Stimulated activated CD4-positive, alpha-beta T cell treated with anti-CD3 and anti-CD28 coated beads, Interleukin-15, amount 100 ng/mL, for 48 hours (primary cell): ENCODE results near the gene USF1.
"Not testable (repeated sequence)": the region's sequence is repeated elsewhere in the genome, so short reads cannot be mapped to it uniquely, and the experiment has no call there.

ENCODE experiments used
- DNase-seq, 2 donors: peaks; one replicate each; pipeline ENCODE4 v3.0.0-alpha.2; 2020; ENCODE audit warnings: low read depth in 2 of 2

USF1 gene

DNA sequence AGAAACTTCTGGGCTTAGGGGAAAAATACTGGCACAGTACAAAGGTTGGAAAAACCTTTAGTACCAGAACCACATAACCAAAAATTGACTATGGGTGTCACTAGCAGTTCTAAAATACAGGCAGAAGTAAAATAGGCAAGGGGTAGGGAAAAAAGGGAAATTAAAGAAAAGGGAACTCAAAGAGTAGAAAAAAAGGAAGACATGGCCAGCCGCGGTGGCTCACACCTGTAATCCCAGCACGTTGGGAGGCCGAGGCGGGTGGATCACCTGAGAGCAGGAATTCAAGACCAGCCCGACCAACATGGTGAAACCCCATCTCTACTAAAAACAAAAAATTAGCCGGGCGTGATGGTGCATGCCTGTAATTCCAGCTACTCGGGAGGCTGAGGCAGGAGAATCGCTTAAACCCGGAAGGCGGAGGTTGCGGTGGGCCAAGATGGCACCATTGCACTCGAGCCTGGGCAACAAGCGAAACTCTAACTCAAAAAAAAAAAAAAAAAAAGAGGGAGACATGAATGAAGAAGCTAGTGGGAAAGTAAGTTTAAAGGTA is 26.6 kb downstream of the USF1 start:
- DNase-seq, result not testable (repeated sequence)

- DNase-seq, result no peak
Observed at GRCh38 chr1:161018631-161018930, 27.2 kb downstream of the USF1 start.

DNA sequence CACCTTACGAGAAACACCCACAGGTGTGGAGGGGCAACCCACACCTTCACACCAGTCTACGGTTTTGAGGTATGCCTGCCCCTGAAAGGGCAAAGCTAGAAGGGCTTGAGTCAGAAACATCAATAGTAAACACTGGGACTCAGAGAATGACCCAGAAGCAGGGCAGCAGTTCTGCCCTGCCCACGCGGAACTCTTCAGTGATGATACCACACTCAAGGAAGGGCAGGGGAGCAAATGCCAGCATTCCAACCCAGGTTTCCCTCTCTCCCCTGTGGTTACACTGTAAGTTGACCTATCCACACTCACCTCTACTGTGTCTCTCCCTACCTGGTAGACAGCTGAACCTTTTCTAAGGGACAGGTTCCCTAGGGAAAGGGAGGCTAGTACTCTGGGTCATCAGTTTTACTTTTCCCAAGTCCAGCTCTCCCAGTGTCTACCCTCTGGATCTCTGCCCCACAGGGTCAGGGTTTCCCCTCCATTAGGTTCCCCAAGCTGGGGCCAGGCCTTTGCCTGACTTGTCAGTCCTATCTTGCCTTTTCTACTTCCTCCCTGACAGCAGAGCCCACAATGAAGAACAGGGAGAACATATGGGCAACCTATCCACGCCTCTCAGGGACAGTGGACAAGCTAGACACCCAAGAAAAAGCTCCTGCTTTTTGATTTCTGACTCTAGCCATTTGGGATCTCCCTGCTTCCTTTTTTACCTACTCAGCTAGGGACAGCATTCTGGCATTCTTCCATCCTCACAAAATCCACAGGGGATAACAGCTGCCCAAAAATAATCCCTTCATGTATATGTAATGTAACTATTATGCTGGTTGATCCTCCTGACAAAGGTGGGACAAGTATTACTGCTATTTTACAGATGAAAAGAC is 27.8 kb downstream of the USF1 start:
- DNase-seq, result no peak

DNA sequence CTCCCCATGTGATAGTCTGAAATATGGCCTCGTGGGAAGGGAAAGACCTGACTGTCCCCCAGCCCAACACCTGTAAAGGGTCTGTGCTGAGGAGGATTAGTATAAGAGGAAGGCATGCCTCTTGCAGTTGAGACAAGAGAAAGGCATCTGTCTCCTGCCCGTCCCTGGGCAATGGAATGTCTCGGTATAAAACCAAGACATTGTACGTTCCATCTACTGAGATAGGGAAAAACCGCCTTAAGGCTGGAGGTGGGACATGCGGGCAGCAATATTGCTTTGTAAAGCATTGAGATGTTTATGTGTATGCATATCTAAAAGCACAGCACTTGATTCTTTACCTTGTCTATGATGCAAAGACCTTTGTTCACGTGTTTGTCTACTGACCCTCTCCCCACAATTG is 28.6 kb downstream of the USF1 start:
- DNase-seq, result not testable (repeated sequence)

DNA sequence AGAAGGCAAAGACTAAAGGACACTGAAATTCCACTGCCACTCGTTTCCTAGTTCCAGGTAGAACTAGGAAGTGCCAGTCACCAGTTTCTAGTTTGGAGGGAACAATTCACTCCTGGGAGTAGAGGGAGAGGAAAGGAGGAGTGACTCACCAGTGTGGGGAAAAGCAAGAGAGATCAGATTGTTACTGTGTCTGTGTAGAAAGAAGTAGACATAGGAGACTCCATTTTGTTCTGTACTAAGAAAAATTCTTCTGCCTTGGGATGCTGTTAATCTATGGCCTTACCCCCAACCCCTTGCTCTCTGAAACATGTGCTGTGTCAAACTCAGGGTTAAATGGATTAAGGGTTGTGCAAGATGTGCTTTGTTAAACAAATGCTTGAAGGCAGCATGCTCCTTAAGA is 29.1 kb downstream of the USF1 start:
- not testable (repeated sequence) for DNase-seq

- peak; percentile 46 to 61 for DNase-seq
Observed at GRCh38 chr1:161013488-161014230, 32.1 kb downstream of the USF1 start.

DNA sequence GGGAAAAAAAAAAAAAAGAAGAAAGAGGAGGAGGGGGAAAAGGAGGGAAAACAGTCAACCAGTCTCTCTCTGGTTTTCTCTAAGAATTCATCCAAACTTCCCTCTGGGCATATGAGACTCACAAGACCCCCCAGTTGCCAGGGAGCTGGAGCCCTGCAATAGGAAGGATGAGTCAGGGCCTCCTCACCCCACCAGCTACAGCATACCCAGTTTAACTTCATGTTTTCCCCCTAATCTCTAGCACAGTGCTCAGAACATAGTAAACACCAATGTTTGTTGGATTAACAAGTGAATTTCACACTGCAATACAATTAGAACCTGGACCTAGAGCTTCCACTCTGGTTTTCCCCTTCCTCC is 32.7 kb downstream of the USF1 start:
- DNase-seq, result no peak

DNA sequence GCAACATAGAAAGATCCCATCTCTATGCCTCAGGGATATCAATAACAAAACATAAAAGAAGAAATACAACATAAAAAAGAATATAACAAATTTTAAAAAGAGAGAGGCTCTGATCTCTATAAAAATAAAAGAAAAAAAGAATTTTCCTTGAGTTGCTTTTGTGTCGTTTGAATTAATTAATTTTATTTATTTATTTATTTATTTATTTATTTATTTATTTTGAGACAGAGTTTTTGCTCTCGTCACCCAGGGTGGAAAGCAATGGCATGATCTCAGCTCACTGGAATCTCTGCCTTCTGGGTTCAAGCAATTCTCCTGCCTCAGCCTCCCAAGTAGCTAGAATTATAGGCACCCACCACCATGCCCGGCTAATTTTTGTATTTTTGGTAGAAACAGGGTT is 33.4 kb downstream of the USF1 start:
- no peak for DNase-seq

DNA sequence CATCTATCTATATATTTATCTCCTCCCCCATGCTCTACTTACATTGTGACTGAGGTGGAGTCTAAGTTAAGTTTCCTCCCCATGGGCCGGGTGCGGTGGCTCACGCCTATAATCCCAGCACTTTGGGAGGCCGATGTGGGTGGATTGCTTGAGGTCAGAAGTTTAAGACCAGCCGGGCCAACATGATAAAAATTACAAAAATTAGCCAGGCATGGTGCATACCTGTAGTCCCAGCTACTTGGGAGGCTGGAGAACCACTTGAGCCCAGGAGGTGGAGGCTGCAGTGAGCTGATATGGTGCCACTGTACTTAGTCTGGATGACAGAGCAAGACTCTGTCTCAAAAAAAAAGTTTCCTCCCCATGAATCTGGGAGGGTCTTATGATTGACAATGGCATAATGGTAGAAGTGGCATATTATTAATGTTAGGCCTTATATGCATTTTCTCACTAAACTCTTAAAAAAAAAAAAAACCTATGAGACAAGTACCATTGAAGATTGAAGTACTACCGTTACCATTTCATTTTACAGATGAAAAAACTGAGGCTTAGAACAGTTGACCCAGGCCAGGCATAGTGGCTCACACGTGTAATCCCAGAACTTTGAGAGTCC is 36.1 kb downstream of the USF1 start:
- no peak for DNase-seq

GRCh38 chr1:161008869-161009510 is 36.8 kb downstream of the USF1 start:
- no peak for DNase-seq

- no peak for DNase-seq
Observed at GRCh38 chr1:161007369-161007768, 38.4 kb downstream of the USF1 start.

GRCh38 chr1:161006563-161006962 is 39.2 kb downstream of the USF1 start:
- DNase-seq, result no peak

GRCh38 chr1:161001525-161001924 is 44.3 kb downstream of the USF1 start:
- DNase-seq, result no peak

- no peak for DNase-seq
Observed at GRCh38 chr1:161000736-161001480, 44.9 kb downstream of the USF1 start.

GRCh38 chr1:160999376-160999775 is 46.4 kb downstream of the USF1 start:
- no peak for DNase-seq

DNA sequence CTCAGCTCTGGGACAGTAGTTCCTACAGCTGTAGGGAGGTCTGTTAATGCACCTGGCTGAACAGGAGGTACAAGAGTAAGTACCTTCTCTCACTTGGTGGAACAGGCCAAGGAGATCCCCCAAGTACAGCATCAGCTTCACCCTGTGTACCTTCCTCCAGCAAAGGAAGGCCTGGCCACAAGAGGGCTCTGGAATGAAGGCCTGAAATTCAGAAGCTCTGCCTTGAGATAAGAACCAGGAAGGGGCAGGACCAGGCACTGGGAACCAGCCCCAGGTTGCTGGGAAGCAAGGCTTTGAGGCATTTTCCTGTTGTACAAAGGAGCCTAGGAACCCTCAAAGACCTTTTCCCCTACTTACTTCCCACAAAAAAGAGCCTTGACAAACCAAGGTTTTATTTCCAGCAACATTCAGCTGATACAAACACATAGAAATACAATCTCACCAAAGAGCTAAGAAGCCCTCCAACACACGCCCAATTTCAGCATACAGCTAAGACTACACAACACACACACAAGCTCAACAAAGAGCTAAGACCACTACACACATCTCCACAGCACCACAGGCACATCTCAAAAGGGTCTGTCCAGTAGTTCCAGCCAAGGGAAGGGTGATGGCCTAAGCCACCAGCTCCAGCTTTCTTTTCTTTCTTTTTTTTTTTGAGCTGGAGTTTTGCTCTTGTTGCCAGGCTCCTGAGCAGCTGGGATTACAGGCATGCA is 48.3 kb downstream of the USF1 start:
- DNase-seq, result peak in 1 of 2 donors; percentile 37

DNA sequence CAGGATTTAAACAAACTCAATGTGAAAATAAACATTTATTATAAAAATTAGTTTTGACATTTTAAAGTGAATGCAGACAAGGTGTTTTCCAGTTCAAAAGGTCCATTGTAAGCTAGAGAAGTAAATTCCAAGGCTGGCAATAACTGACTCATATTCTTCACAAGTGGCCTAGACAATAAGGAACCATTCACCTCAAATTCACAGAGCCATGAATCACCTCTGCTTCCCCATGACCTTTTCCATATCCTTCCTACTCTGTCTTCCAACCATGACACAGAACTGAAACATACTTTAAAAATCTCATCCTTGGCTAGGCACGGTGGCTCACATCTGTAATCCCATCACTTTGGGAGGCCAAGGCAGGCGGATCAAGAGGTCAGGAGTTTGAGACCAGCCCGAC is 49.6 kb downstream of the USF1 start:
- no peak for DNase-seq

DNA sequence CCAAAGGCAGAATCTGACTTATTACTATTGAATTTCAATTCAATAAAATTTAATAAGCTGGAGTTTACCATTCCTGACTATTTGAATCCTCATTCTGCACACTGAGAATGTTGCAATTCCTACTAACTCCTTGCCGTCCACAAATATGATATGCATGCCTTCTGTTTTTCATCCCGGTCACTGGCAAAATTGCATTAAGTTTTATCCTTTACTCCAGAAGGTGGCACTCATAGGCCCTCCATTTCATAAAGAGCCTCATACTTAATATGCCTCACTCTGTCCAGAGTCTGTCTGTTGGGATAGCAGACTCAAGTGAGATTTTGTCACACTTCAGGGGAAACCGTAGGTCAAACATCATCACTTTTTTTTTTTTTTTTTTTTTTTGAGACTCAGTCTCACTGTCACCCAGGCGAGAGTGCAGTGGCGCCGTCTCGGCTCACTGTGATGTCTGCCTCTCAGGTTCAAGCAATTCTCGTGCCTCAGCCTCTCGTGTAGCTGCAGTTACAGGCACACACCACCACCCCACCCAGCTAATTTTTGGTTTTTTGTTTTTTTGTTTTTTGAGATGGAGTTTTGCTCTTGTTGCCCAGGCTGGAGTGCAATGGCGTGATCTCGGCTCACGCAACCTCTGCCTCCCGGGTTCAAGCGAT is 52.1 kb downstream of the USF1 start:
- DNase-seq, result no peak

DNA sequence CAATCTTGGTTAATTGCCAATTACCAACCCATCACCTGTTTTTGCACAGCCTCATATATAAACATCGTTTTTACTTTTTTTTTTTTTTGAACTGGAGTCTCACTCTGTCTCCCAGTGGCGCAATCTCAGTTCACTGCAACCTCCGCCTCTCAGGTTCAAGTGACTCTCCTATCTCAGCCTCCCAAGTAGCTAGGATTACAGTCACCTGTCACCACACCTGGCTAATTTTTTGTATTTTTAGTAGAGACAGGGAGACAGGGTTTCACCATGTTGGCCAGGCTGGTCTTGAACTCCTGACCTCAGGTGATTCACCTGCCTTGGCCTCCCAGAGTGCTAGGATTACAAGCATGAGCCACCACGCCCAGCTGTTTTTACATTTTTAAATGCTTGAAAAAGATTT is 53.7 kb downstream of the USF1 start:
- not testable (repeated sequence) for DNase-seq
